H9 (cell line): ENCODE measurements around the gene NOLC1. TPM values are rescaled to one million over a fixed set of nuclear protein-coding genes. Genes with fewer than 3 reads are reported as not detected.
A peak's percentile ranks its signal among the peaks of the same experiment; 100 is the strongest.

Experiments
- DNase-seq: peaks from one replicate; pipeline ENCODE4 v3.0.0-alpha.2; 2017
- H2AFZ ChIP-seq: one replicate; pipeline ENCODE4 v1.6.1; 2013; ENCODE audit warnings: mild to moderate bottlenecking, low read length, control low read depth, moderate library complexity
- H2AK5ac ChIP-seq: 2 replicates; pipeline ENCODE4 v1.6.1; 2013; ENCODE audit warnings: low read length, control low read depth, mixed read lengths; ENCODE audit not compliant: insufficient read length
- H2BK120ac ChIP-seq: one replicate; pipeline ENCODE4 v1.6.1; 2013; ENCODE audit warnings: low read depth, mild to moderate bottlenecking, low read length, control low read depth, inconsistent platforms; ENCODE audit not compliant: poor library complexity, severe bottlenecking
- H2BK12ac ChIP-seq: 2 replicates; pipeline ENCODE4 v1.6.1; 2013; ENCODE audit warnings: low read length, control low read depth, mixed read lengths, low read depth; ENCODE audit not compliant: insufficient read length
- H2BK15ac ChIP-seq: 2 replicates; pipeline ENCODE4 v1.6.1; 2013; ENCODE audit warnings: low read depth, low read length, control low read depth
- H2BK20ac ChIP-seq: one replicate; pipeline ENCODE4 v1.6.1; 2013; ENCODE audit warnings: low read depth, mild to moderate bottlenecking, low read length, control low read depth, inconsistent platforms; ENCODE audit not compliant: poor library complexity, severe bottlenecking
- H2BK5ac ChIP-seq: 2 replicates; pipeline ENCODE4 v1.6.1; 2013; ENCODE audit warnings: low read length, control low read depth, mixed read lengths; ENCODE audit not compliant: insufficient read length
- H3K14ac ChIP-seq: 2 replicates; pipeline ENCODE4 v1.6.1; 2013; ENCODE audit warnings: low read length, control low read depth; ENCODE audit not compliant: insufficient read depth
- H3K18ac ChIP-seq: 2 replicates; pipeline ENCODE4 v1.6.1; 2013; ENCODE audit warnings: low read depth, mild to moderate bottlenecking, mixed read lengths, low read length, control low read depth; ENCODE audit not compliant: insufficient read length
- H3K23ac ChIP-seq: 2 replicates; pipeline ENCODE4 v1.6.1; 2013; ENCODE audit warnings: low read length, control low read depth, mixed read lengths, low read depth; ENCODE audit not compliant: insufficient read length
- H3K23me2 ChIP-seq: 2 replicates; pipeline ENCODE4 v1.6.1; 2013; ENCODE audit warnings: low read depth, mild to moderate bottlenecking, mixed read lengths, low read length, control low read depth; ENCODE audit not compliant: insufficient read length, poor library complexity, severe bottlenecking
- H3K27ac ChIP-seq: 2 replicates; pipeline ENCODE4 v1.5.1; 2013; ENCODE audit warnings: low read length, control low read depth, mixed read lengths, low read depth; ENCODE audit not compliant: insufficient read length
- H3K27me3 ChIP-seq: 2 replicates; pipeline ENCODE4 v1.6.1; 2013; ENCODE audit warnings: low read length, control low read depth, inconsistent platforms; ENCODE audit not compliant: insufficient read depth
- H3K4ac ChIP-seq: 2 replicates; pipeline ENCODE4 v1.6.1; 2013; ENCODE audit warnings: low read depth, mild to moderate bottlenecking, control low read depth, inconsistent platforms, low read length, moderate library complexity
- H3K4me1 ChIP-seq: 2 replicates; pipeline ENCODE4 v1.6.1; 2013; ENCODE audit warnings: low read length, control low read depth, inconsistent platforms; ENCODE audit not compliant: insufficient read depth
- H3K4me2 ChIP-seq: 2 replicates; pipeline ENCODE4 v1.6.1; 2013; ENCODE audit warnings: low read length, control low read depth, mixed read lengths; ENCODE audit not compliant: insufficient read length, insufficient read depth
- H3K56ac ChIP-seq: 2 replicates; pipeline ENCODE4 v1.6.1; 2013; ENCODE audit warnings: low read depth, mild to moderate bottlenecking, mixed read lengths, low read length, control low read depth; ENCODE audit not compliant: insufficient read length
- H3K79me1 ChIP-seq: 2 replicates; pipeline ENCODE4 v1.6.1; 2013; ENCODE audit warnings: low read depth, mild to moderate bottlenecking, moderate library complexity, low read length, control low read depth, inconsistent platforms; ENCODE audit not compliant: insufficient read depth, poor library complexity, severe bottlenecking
- H3K79me2 ChIP-seq: 2 replicates; pipeline ENCODE4 v1.6.1; 2013; ENCODE audit warnings: low read length, control low read depth, inconsistent platforms; ENCODE audit not compliant: insufficient read depth
- H3K9ac ChIP-seq: 2 replicates; pipeline ENCODE4 v1.6.1; 2013; ENCODE audit warnings: low read length, control low read depth, mixed read lengths; ENCODE audit not compliant: insufficient read length; ENCODE audit errors: extremely low read depth
- H3K9me3 ChIP-seq: one replicate; pipeline ENCODE4 v1.6.1; 2013; ENCODE audit warnings: low read depth, low read length, inconsistent platforms; ENCODE audit not compliant: control insufficient read depth
- H3T11ph ChIP-seq: one replicate; pipeline ENCODE4 v1.6.1; 2013; ENCODE audit warnings: mild to moderate bottlenecking, low read length, control low read depth, inconsistent platforms
- H4K20me1 ChIP-seq: one replicate; pipeline ENCODE4 v1.6.1; 2013; ENCODE audit not compliant: control insufficient read depth, insufficient read length, insufficient read depth
- H4K5ac ChIP-seq: 2 replicates; pipeline ENCODE4 v1.6.1; 2013; ENCODE audit warnings: low read depth, mild to moderate bottlenecking, mixed read lengths, low read length, control low read depth; ENCODE audit not compliant: insufficient read length
- H4K8ac ChIP-seq: replicated peaks from 2 replicates; pipeline ENCODE4 v1.6.1; 2013; ENCODE audit warnings: low read length, control low read depth, mixed read lengths, low read depth; ENCODE audit not compliant: insufficient read length
- H4K91ac ChIP-seq: 2 replicates; pipeline ENCODE4 v1.6.1; 2013; ENCODE audit warnings: low read depth, mild to moderate bottlenecking, moderate library complexity, mixed read lengths, low read length, control low read depth; ENCODE audit not compliant: insufficient read length
- H3K27ac Mint-ChIP-seq, 3 experiments: 2 replicates in 2 of 3; 3 replicates in 1 of 3; pipeline ENCODE4 v1.8.0; 2020 to 2021; ENCODE audit warnings: mixed read lengths in 3 of 3, mild to moderate bottlenecking in 1 of 3, moderate library complexity in 1 of 3
- H3K27me3 Mint-ChIP-seq: 2 replicates; pipeline ENCODE4 v1.8.0; 2021; ENCODE audit warnings: low read depth, mild to moderate bottlenecking, moderate library complexity, mixed read lengths
- H3K36me3 Mint-ChIP-seq, 3 experiments: 2 replicates in 2 of 3; 3 replicates in 1 of 3; pipeline ENCODE4 v1.8.0; 2020 to 2021; ENCODE audit warnings: low read depth in 3 of 3, mixed read lengths in 3 of 3; ENCODE audit not compliant: insufficient read depth in 1 of 3
- H3K4me1 Mint-ChIP-seq, 2 experiments: 2 replicates each; pipeline ENCODE4 v1.8.0; 2020; ENCODE audit warnings: mixed read lengths in 2 of 2
- H3K4me3 Mint-ChIP-seq, 2 experiments: 2 replicates in 1 of 2; 3 replicates in 1 of 2; pipeline ENCODE4 v1.8.0; 2020 to 2021; ENCODE audit warnings: mild to moderate bottlenecking in 2 of 2, mixed read lengths in 2 of 2, moderate library complexity in 1 of 2
- H3K9me3 Mint-ChIP-seq, 2 experiments: 2 replicates in 1 of 2; 3 replicates in 1 of 2; pipeline ENCODE4 v1.8.0; 2020; ENCODE audit warnings: mild to moderate bottlenecking in 2 of 2, mixed read lengths in 2 of 2, moderate library complexity in 1 of 2
- WGBS: extraction: QIAGEN DNeasy Blood & Tissue Kit; methylation state at CpG from one replicate; pipeline ENCODE4 v1.1.7; 2013; ENCODE audit warnings: missing lambda C conversion rate, low lambda C conversion rate, mixed read lengths; ENCODE audit not compliant: insufficient read length; ENCODE audit errors: extremely low coverage; 5-methylcytosine and 5-hydroxymethylcytosine counted together
- total RNA-seq: library from RNA; stranded (reverse); gene quantifications from 2 replicates; pipeline ENCODE4 v1.2.1, GENCODE V29; 2021
- TF ChIP-seq, protein P1 (sequence below): fragments of 200-600 bp; sonication (generic); conservative IDR thresholded peaks from 3 replicates; pipeline ENCODE4 v1.8.0; 2021; ENCODE audit warnings: antibody characterized with exemption, mild to moderate bottlenecking

The NOLC1 gene
- total RNA-seq, 1 experiment from 2014 or later, result 171 TPM

DNA sequence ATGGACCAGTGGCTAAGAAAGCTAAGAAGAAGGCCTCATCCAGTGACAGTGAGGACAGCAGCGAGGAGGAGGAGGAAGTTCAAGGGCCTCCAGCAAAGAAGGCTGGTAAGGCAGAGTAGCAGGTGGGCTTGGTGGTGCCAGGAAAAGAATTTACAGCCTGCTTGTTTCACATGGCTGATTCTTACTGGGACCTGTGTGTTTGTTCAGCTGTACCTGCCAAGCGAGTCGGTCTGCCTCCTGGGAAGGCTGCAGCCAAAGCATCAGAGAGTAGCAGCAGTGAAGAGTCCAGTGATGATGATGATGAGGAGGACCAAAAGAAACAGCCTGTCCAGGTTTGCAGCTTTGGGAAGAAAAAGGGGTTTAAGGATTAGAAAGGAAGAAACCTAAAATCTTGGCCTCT, 5.0 kb downstream of the NOLC1 start:
- no peak for DNase-seq
- Histone ChIP-seq H3K9ac (no peak overlapping the region), H3K27ac (no peak overlapping the region), H4K91ac (no peak overlapping the region), H2BK120ac (no peak overlapping the region), H4K20me1 (no peaks in the 10 kb centered on the region), H3K4ac (no peak overlapping the region), H3T11ph (no peak overlapping the region), H3K4me1 (no peaks in the 10 kb centered on the region), H3K23me2 (no peaks in the 10 kb centered on the region), H3K23ac (no peak overlapping the region), H3K79me1 (peaks cover 7% of the 10 kb centered on the region), H3K14ac (no peak overlapping the region), H2BK12ac (no peak overlapping the region), H2BK20ac (no peak overlapping the region), H2BK5ac (no peak overlapping the region), H3K9me3 (no peaks in the 10 kb centered on the region), H2BK15ac (no peak overlapping the region), H3K79me2 (peaks cover 30% of the 10 kb centered on the region), H3K18ac (no peak overlapping the region), H3K56ac (no peak overlapping the region), H3K27me3 (no peaks in the 10 kb centered on the region), H4K5ac (no peak overlapping the region), H4K8ac (no peak overlapping the region), H2AFZ (no peak overlapping the region), H2AK5ac (no peak overlapping the region), H3K4me2 (no peak overlapping the region)
- Mint-ChIP-seq H3K36me3 (peaks cover 77 to 97% (median 91%) of the 10 kb centered on the region in 3 experiments), H3K4me1 (peaks cover 9 to 12% of the 10 kb centered on the region in 2 experiments), H3K4me3 (no peak overlapping the region; a peak in 1 of 5 replicates), H3K27ac (peak overlapping the region in 2 of 3 experiments; percentile 9 to 12; a peak in 2 of 7 replicates), H3K9me3 (no peaks in the 10 kb centered on the region; a peak in 1 of 5 replicates), H3K27me3 (peaks cover 3% of the 10 kb centered on the region; the same call in 1 of the 2 replicates)
- TF ChIP-seq, protein P1, sequence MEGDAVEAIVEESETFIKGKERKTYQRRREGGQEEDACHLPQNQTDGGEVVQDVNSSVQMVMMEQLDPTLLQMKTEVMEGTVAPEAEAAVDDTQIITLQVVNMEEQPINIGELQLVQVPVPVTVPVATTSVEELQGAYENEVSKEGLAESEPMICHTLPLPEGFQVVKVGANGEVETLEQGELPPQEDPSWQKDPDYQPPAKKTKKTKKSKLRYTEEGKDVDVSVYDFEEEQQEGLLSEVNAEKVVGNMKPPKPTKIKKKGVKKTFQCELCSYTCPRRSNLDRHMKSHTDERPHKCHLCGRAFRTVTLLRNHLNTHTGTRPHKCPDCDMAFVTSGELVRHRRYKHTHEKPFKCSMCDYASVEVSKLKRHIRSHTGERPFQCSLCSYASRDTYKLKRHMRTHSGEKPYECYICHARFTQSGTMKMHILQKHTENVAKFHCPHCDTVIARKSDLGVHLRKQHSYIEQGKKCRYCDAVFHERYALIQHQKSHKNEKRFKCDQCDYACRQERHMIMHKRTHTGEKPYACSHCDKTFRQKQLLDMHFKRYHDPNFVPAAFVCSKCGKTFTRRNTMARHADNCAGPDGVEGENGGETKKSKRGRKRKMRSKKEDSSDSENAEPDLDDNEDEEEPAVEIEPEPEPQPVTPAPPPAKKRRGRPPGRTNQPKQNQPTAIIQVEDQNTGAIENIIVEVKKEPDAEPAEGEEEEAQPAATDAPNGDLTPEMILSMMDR, result no peak
- WGBS, result no CpG with 5 or more reads among the region's 3 CpGs
